HCT116 (cell line): Measurements from ENCODE around the gene TGM2. TPM values are rescaled to one million over a fixed set of nuclear protein-coding genes. Genes with fewer than 3 reads are reported as not detected.

Experiments
- ATAC-seq: fragments of 200-7000 bp; cut with Tn5 transposase; 2 replicates; pipeline ENCODE4 v1.9.1; 2020; ENCODE audit warnings: mild to moderate bottlenecking, moderate library complexity
- BruUV-seq: library from RNA; stranded (reverse); fragments of 400-500 nt; replicated peaks from 2 replicates; lab custom pipeline; 2021; lab: Mats Ljungman, UMichigan
- CTCF ChIA-PET: fragments of 300-600 bp; sonication (Branson Sonifier 250); formaldehyde crosslinking; loops from one replicate; lab custom pipeline; 2021; ENCODE audit warnings: antibody characterized with exemption; lab: Charles Lee
- POLR2A ChIA-PET: fragments of 300-600, 350-600 bp; sonication (Branson Sonifier 250); formaldehyde crosslinking; loops from one replicate; lab custom pipeline; 2021; ENCODE audit warnings: antibody characterized with exemption; lab: Charles Lee
- RAD21 ChIA-PET, 2 experiments: fragments of 300-600 bp; sonication (Branson Sonifier 250); formaldehyde crosslinking; loops; one replicate each; lab custom pipeline; 2023; ENCODE audit warnings: low total read pairs in 2 of 2; ENCODE audit not compliant: uncharacterized antibody in 2 of 2, unreplicated experiment in 2 of 2, low non-redundant PET in 1 of 2; lab: Charles Lee
- DNase-seq: peaks from one replicate; pipeline ENCODE4 v3.0.0-alpha.2; 2010; ENCODE audit warnings: low read depth, low spot score
- H2AFZ ChIP-seq: fragments of 200-600 bp; shearing (Covaris generic), sonication (generic); 2 replicates; pipeline ENCODE4 v1.6.1; 2017; ENCODE audit warnings: low read depth, mixed run types, mixed read lengths, antibody characterized with exemption, low read length; ENCODE audit not compliant: poor library complexity, severe bottlenecking
- H3K27ac ChIP-seq: 2 replicates; pipeline ENCODE4 v1.5.1; 2012; ENCODE audit warnings: low read depth, low read length
- H3K27me3 ChIP-seq: fragments of 200-600 bp; sonication (generic); 2 replicates; pipeline ENCODE4 v1.6.1; 2016; ENCODE audit warnings: mixed run types, low read length, mixed read lengths; ENCODE audit not compliant: insufficient read depth
- H3K36me3 ChIP-seq, 2 experiments: fragments of 200-500 bp in 1 of 2; fragments of 200-600 bp in 1 of 2; sonication (Bioruptor generic) in 1 of 2; sonication (generic) in 1 of 2; 2 replicates each; pipeline versions ENCODE4 v1.5.1 to v1.6.1; 2014 to 2016; ENCODE audit warnings: low read length in 2 of 2, inconsistent platforms in 1 of 2, mixed read lengths in 1 of 2, mixed run types in 1 of 2; ENCODE audit not compliant: insufficient read depth in 2 of 2, control insufficient read depth in 1 of 2
- H3K4me1 ChIP-seq, 2 experiments: fragments of 200-600 bp in 1 of 2; sonication (generic) in 1 of 2; 2 replicates each; pipeline versions ENCODE4 v1.5.1 to v1.6.1; 2012 to 2017; ENCODE audit warnings: low read length in 2 of 2, inconsistent platforms in 1 of 2, mild to moderate bottlenecking in 1 of 2, mixed read lengths in 1 of 2, mixed run types in 1 of 2, moderate library complexity in 1 of 2; ENCODE audit not compliant: insufficient read depth in 2 of 2, control insufficient read depth in 1 of 2
- H3K4me2 ChIP-seq: fragments of 200-600 bp; sonication (generic); 2 replicates; pipeline ENCODE4 v1.6.1; 2017; ENCODE audit warnings: mixed run types, low read length, mixed read lengths
- H3K4me3 ChIP-seq, 2 experiments: fragments of 200-600 bp in 1 of 2; sonication (generic) in 1 of 2; replicated peaks in 1 of 2; 2 replicates each; pipeline ENCODE4 v1.5.1; 2011 to 2016; ENCODE audit warnings: low read length in 2 of 2, control low read depth in 1 of 2, low read depth in 1 of 2, mild to moderate bottlenecking in 1 of 2, mixed read lengths in 1 of 2, mixed run types in 1 of 2
- H3K79me2 ChIP-seq: fragments of 200-600 bp; sonication (generic); 2 replicates; pipeline ENCODE4 v1.6.1; 2017; ENCODE audit warnings: mild to moderate bottlenecking, mixed run types, low read length, moderate library complexity, mixed read lengths; ENCODE audit not compliant: insufficient read depth
- H3K9ac ChIP-seq: fragments of 200-600 bp; sonication (generic); 2 replicates; pipeline ENCODE4 v1.6.1; 2016; ENCODE audit warnings: low read length, mixed read lengths
- H3K9me2 ChIP-seq: fragments of 200-600 bp; sonication (generic), shearing (Covaris generic); 2 replicates; pipeline ENCODE4 v1.6.1; 2017; ENCODE audit warnings: mixed run types, mild to moderate bottlenecking, moderate library complexity; ENCODE audit not compliant: insufficient read depth
- H3K9me3 ChIP-seq, 2 experiments: fragments of 200-500 bp in 1 of 2; fragments of 200-600 bp in 1 of 2; sonication (Bioruptor generic) in 1 of 2; sonication (generic) in 1 of 2; 2 replicates each; pipeline ENCODE4 v1.6.1; 2014 to 2017; ENCODE audit warnings: low read length in 2 of 2, mixed read lengths in 2 of 2, inconsistent platforms in 1 of 2, low read depth in 1 of 2, mild to moderate bottlenecking in 1 of 2, mixed run types in 1 of 2, moderate library complexity in 1 of 2; ENCODE audit not compliant: control insufficient read depth in 1 of 2, insufficient read depth in 1 of 2
- H4K20me1 ChIP-seq: fragments of 200-600 bp; sonication (generic), shearing (Covaris generic); 2 replicates; pipeline ENCODE4 v1.6.1; 2017; ENCODE audit warnings: mixed run types, mild to moderate bottlenecking, moderate library complexity; ENCODE audit not compliant: insufficient read depth
- ATF3 ChIP-seq: IDR thresholded peaks from 2 replicates; pipeline ENCODE4 v1.6.1; 2012
- CBX3 ChIP-seq: IDR thresholded peaks from 2 replicates; pipeline ENCODE4 v1.6.1; 2012; ENCODE audit warnings: low read depth
- CEBPB ChIP-seq: IDR thresholded peaks from 2 replicates; pipeline ENCODE4 v1.6.1; 2012; ENCODE audit warnings: low read depth
- POLR2A ChIP-seq: IDR thresholded peaks from 2 replicates; pipeline ENCODE4 v1.7.0; 2011; ENCODE audit warnings: borderline replicate concordance; ENCODE audit not compliant: insufficient read depth, insufficient read length; ENCODE audit errors: extremely low read depth
- REST ChIP-seq: IDR thresholded peaks from 2 replicates; pipeline ENCODE4 v1.6.1; 2012; ENCODE audit warnings: low read depth
- SRF ChIP-seq: IDR thresholded peaks from 2 replicates; pipeline ENCODE4 v1.6.1; 2012; ENCODE audit warnings: low read depth
- YY1 ChIP-seq: IDR thresholded peaks from 2 replicates; pipeline ENCODE4 v1.6.1; 2011; ENCODE audit warnings: low read length, low read depth, moderate library complexity, mild to moderate bottlenecking; ENCODE audit not compliant: insufficient replicate concordance; ENCODE audit errors: extremely low read depth
- ZBTB33 ChIP-seq: IDR thresholded peaks from 2 replicates; pipeline ENCODE4 v1.6.1; 2011; ENCODE audit warnings: mild to moderate bottlenecking, low read length, moderate library complexity; ENCODE audit not compliant: insufficient replicate concordance; ENCODE audit errors: extremely low read depth
- ZFX ChIP-seq: fragments of 450-650 bp; IDR thresholded peaks from 2 replicates; pipeline ENCODE4 v1.6.1; 2017
- ZNF274 ChIP-seq: fragments of 200-500 bp; sonication (Bioruptor generic); IDR thresholded peaks from 2 replicates; pipeline ENCODE4 v1.6.1; 2014; ENCODE audit warnings: mild to moderate bottlenecking, low read depth, low read length, inconsistent platforms
- intact Hi-C: fragments of 100-400 bp; cut with micrococcal nuclease; formaldehyde crosslinking; loops from 2 replicates; pipeline ENCODE4 v1.10.0; 2022
- total RNA-seq: library from RNA; stranded (reverse); gene quantifications from one replicate; pipeline ENCODE4 v1.2.1, GENCODE V29; 2021; ENCODE audit not compliant: unreplicated experiment

The TGM2 gene
- total RNA-seq, 1 experiment from 2014 or later = 6.1 TPM

GRCh38 chr20:38147163-38147562, 17.9 kb downstream of the TGM2 start:
- Histone ChIP-seq H3K4me2 (no peak overlapping the region), H3K36me3 (no peaks in the 10 kb centered on the region), H4K20me1 (no peaks in the 10 kb centered on the region), H3K9me2 (no peaks in the 10 kb centered on the region), H3K4me3 (no peak overlapping the region), H3K9ac (no peak overlapping the region), H3K4me1 (peaks cover 19 to 29% of the 10 kb centered on the region in 2 experiments), H3K27ac (no peak overlapping the region), H2AFZ (no peak overlapping the region), H3K79me2 (no peaks in the 10 kb centered on the region), H3K9me3 (no peaks in the 10 kb centered on the region), H3K27me3 (no peaks in the 10 kb centered on the region)
- CTCF ChIA-PET = no interaction called here
- RAD21 ChIA-PET = no interaction called here
- ATAC-seq = no peak
- no peak for DNase-seq
- BruUV-seq = no TSS peak
- intact Hi-C loops = no loop called here
- TF ChIP-seq YY1 = no peak
- TF ChIP-seq CEBPB = no peak
- TF ChIP-seq ZFX = no peak
- TF ChIP-seq ZBTB33 = no peak
- TF ChIP-seq POLR2A = no peak
- TF ChIP-seq CBX3 = no peak
- TF ChIP-seq SRF = no peak
- TF ChIP-seq ZNF274 = no peak
- no peak for TF ChIP-seq REST
- no peak for TF ChIP-seq ATF3
- POLR2A ChIA-PET = no interaction called here
